K562 (cell line): Measurements from ENCODE around the gene ARRDC5. TPM values are rescaled to one million over a fixed set of nuclear protein-coding genes. Genes with fewer than 3 reads are reported as not detected.

Experiments used
- ARID1B ChIP-seq: fragments of 450-650 bp; IDR thresholded peaks from 2 replicates; pipeline ENCODE4 v1.6.1; 2016; ENCODE audit warnings: antibody characterized with exemption, mild to moderate bottlenecking, inconsistent platforms
- CHD2 ChIP-seq: IDR thresholded peaks from 2 replicates; pipeline ENCODE4 v1.6.1; 2011; ENCODE audit warnings: low read depth, low read length
- E2F4 ChIP-seq: sonication (generic); formaldehyde crosslinking; IDR thresholded peaks from 2 replicates; pipeline ENCODE4 v1.8.0; 2022; ENCODE audit warnings: mild to moderate bottlenecking, low read depth, missing genetic modification reagents
- ETV1 ChIP-seq: fragments of 450-650 bp; conservative IDR thresholded peaks from 2 replicates; pipeline ENCODE4 v1.6.1; 2016; ENCODE audit warnings: missing genetic modification characterization, control low read depth, low read depth, missing compliant biosample characterization
- FIP1L1 ChIP-seq: fragments of 200-400 bp; formaldehyde crosslinking; IDR thresholded peaks from 2 replicates; pipeline ENCODE4 v1.6.1; 2018; ENCODE audit warnings: mild to moderate bottlenecking, low read depth, low read length; ENCODE audit not compliant: poor library complexity, severe bottlenecking
- HIVEP1 ChIP-seq: fragments of 250-450 bp; sonication (Bioruptor Pico); IDR thresholded peaks from 2 replicates; pipeline ENCODE4 v1.4.0; 2020; ENCODE audit warnings: mild to moderate bottlenecking
- ILK ChIP-seq: fragments of 450-650 bp; IDR thresholded peaks from 2 replicates; pipeline ENCODE4 v1.6.1; 2016; ENCODE audit warnings: missing genetic modification characterization, low read depth, mild to moderate bottlenecking, missing compliant biosample characterization, moderate library complexity, borderline replicate concordance
- NCOA1 ChIP-seq: fragments of 450-650 bp; IDR thresholded peaks from 2 replicates; pipeline ENCODE4 v1.6.1; 2016; ENCODE audit warnings: low read depth
- RAD21 ChIP-seq, 2 experiments: fragments of 250-450 bp in 1 of 2; fragments of 450-650 bp in 1 of 2; sonication (Bioruptor Pico) in 1 of 2; formaldehyde crosslinking in 1 of 2; IDR thresholded peaks in 1 of 2; conservative IDR thresholded peaks in 1 of 2; 2 replicates each; pipeline versions ENCODE4 v1.4.0 to v1.8.0; 2020 to 2022; ENCODE audit warnings: mild to moderate bottlenecking in 2 of 2, moderate library complexity in 1 of 2
- SIN3A ChIP-seq, 2 experiments: fragments of 150-350 bp in 1 of 2; IDR thresholded peaks; 2 replicates each; pipeline ENCODE4 v1.6.1; 2011 to 2016; ENCODE audit warnings: borderline replicate concordance in 2 of 2, low read depth in 2 of 2, low read length in 2 of 2, mild to moderate bottlenecking in 2 of 2, moderate library complexity in 2 of 2; ENCODE audit not compliant: control insufficient read depth in 1 of 2
- TRIM28 ChIP-seq: fragments of 450-650 bp; IDR thresholded peaks from 2 replicates; pipeline ENCODE4 v1.6.1; 2017
- ZBTB7A ChIP-seq: IDR thresholded peaks from 2 replicates; pipeline ENCODE4 v1.6.1; 2011; ENCODE audit warnings: low read depth, mild to moderate bottlenecking, low read length, moderate library complexity, borderline replicate concordance; ENCODE audit not compliant: control insufficient read depth
- ZNF124 ChIP-seq: sonication (generic); formaldehyde crosslinking; IDR thresholded peaks from 2 replicates; pipeline ENCODE4 v1.8.1; 2022; ENCODE audit warnings: missing genetic modification reagents
- ZNF253 ChIP-seq: fragments of 250-450 bp; sonication (Bioruptor Pico); conservative IDR thresholded peaks from 2 replicates; pipeline ENCODE4 v1.6.1; 2021; ENCODE audit warnings: mild to moderate bottlenecking
- ZNF444 ChIP-seq: fragments of 250-450 bp; sonication (Bioruptor Pico); IDR thresholded peaks from 2 replicates; pipeline ENCODE4 v1.4.0; 2020; ENCODE audit warnings: mild to moderate bottlenecking, moderate library complexity
- polyA plus RNA-seq, 8 experiments: library from polyadenylated mRNA; depleted of rRNA in 4 of 8; stranded (reverse) in 5 of 8; unstranded in 3 of 8; fragments of >200 nt; fragmentation: Nextera tagmentation in 2 of 8; fragmentation: Illumina TruSeq in 1 of 8; extraction: Ambion mirVana in 2 of 8; extraction: Trizol in 1 of 8; gene quantifications; 2 replicates each; pipeline versions ENCODE4 v1.2.1 to v1.2.3, GENCODE V29; 2011 to 2014; ENCODE audit warnings: inconsistent platforms in 1 of 8, missing spikeins in 1 of 8
- total RNA-seq, 7 experiments: library from RNA; depleted of rRNA in 6 of 7; stranded (reverse); fragments of >200 nt in 6 of 7; fragmentation: Illumina TruSeq in 2 of 7; extraction: Trizol in 2 of 7; gene quantifications; 2 replicates each; pipeline versions ENCODE4 v1.2.1 to v1.2.3, GENCODE V29; 2011 to 2021; ENCODE audit warnings: low replicate concordance in 1 of 7
- TF ChIP-seq, protein P1 (sequence below): fragments of 250-450 bp; sonication (Bioruptor Pico); IDR thresholded peaks from 2 replicates; pipeline ENCODE4 v1.8.0; 2022; ENCODE audit warnings: moderate library complexity, mild to moderate bottlenecking, inconsistent platforms

ARRDC5 gene
- total and polyA plus RNA-seq, 9 of the 15 experiments (the other 6 are each of a cell fraction or from before 2014, with no cell fraction given) = not detected

DNA sequence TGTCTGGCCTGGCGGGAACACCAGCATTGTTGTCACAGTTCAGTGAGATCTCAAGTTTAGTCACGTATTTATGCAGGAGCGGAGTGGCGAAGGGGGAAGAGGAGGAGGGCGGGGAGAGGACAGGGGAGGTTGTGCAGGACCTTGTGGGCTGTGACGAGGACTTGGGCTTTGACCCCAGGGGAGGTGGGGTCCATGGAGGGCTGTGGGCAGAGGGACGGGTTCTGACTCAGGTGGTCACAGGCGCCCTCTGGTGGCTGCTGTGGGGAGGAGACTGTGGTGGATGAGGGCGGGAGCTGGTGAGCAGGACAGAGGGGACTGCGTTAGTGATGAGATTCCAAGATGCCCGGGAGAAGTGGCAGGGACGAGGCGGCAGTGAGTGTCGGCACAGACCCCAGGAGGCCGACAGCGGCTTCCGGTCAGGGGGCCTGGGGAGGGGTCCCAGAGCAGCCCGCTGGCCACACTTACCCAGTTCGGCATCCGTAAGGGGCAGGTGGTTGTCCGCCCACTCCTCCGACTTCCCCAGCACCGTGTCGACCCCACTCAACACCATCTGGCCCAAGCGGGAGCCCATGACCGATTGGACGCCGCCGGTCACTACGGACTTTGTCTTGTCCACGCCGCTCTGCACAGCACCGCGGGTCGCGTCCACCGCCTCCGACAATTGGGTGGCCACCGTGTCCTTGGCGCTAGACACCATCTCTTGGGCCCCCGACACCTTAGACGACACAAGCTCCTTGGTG, 51.0 kb downstream of the ARRDC5 start (continued):
- no peak for TF ChIP-seq E2F4 (CRISPR knock-in tag)
- no peak for TF ChIP-seq FIP1L1
- no peak for TF ChIP-seq ILK
- no peak for TF ChIP-seq TRIM28
- no peak for TF ChIP-seq ZNF253 (CRISPR knock-in tag)
- TF ChIP-seq RAD21 (CRISPR knock-in tag; conservative IDR thresholded peaks at IDR 0.05 in 1 of 2, IDR thresholded peaks at IDR 0.05 in 1 of 2) = peak; percentile 32 to 65
- no peak for TF ChIP-seq NCOA1
- TF ChIP-seq ZBTB7A = peak; percentile 68; the same call in 1 of the 2 replicates
- TF ChIP-seq HIVEP1 (CRISPR knock-in tag) = no peak
- TF ChIP-seq SIN3A (IDR thresholded peaks at IDR 0.05; ENCODE audit: borderline replicate concordance in 2 of 2, control insufficient read depth in 1 of 2, low read depth in 2 of 2, low read length in 2 of 2) = no peak
- no peak for TF ChIP-seq CHD2
- no peak for TF ChIP-seq ZNF124 (CRISPR knock-in tag)
- no peak for TF ChIP-seq ETV1 (tag)
- TF ChIP-seq, protein P1, sequence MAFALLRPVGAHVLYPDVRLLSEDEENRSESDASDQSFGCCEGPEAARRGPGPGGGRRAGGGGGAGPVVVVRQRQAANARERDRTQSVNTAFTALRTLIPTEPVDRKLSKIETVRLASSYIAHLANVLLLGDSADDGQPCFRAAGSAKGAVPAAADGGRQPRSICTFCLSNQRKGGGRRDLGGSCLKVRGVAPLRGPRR (CRISPR knock-in tag) = no peak
- no peak for TF ChIP-seq ZNF444
- TF ChIP-seq ARID1B = 0 out of 2 replicates have a peak, but pooled peaks have one; percentile 16
